Sigmoid colon (tissue), 4 donors: ENCODE measurements around the gene GLIS1.

Experiments used
- CTCF ChIP-seq, 4 experiments: fragments of 450-650 bp in 3 of 4; fragments of 200-600 bp in 1 of 4; IDR thresholded peaks; one replicate each; pipeline ENCODE4 v1.5.1; 2016 to 2019; ENCODE audit warnings: antibody characterized with exemption in 4 of 4, mild to moderate bottlenecking in 3 of 4, moderate library complexity in 2 of 4
- EP300 ChIP-seq, 4 donors: sonication (generic); formaldehyde crosslinking; IDR thresholded peaks; one replicate each; pipeline ENCODE4 v1.6.1; 2017; ENCODE audit warnings: antibody characterized with exemption in 4 of 4
- POLR2A ChIP-seq, 2 donors: fragments of 450-650 bp; IDR thresholded peaks; one replicate each; pipeline ENCODE4 v1.6.1; 2016; ENCODE audit warnings: antibody characterized with exemption in 2 of 2, mild to moderate bottlenecking in 2 of 2, moderate library complexity in 2 of 2

- TF ChIP-seq CTCF (IDR thresholded peaks at IDR 0.05) (peak; percentile 69 to 85 (median 79)), EP300 (IDR thresholded peaks at IDR 0.05) (no peak), POLR2A (IDR thresholded peaks at IDR 0.05) (no peak)
Measured at GRCh38 chr1:53485478-53486394, 253.2 kb downstream of the GLIS1 start.
